HepG2 (cell line): ENCODE measurements around the gene RHOBTB3.

Experiments used
- CTCF ChIP-seq: sonication (generic); formaldehyde crosslinking; IDR thresholded peaks from 2 replicates; pipeline ENCODE4 v1.5.0; 2020; ENCODE audit warnings: mild to moderate bottlenecking, missing genetic modification reagents, moderate library complexity
- SRF ChIP-seq: IDR thresholded peaks from 2 replicates; pipeline ENCODE4 v1.6.1; 2011; ENCODE audit warnings: mild to moderate bottlenecking, low read depth, low read length, moderate library complexity
- ZBTB34 ChIP-seq: sonication (generic); formaldehyde crosslinking; IDR thresholded peaks from 2 replicates; pipeline ENCODE4 v1.8.0; 2022; ENCODE audit warnings: mild to moderate bottlenecking, missing genetic modification reagents
- ZNF737 ChIP-seq: sonication (generic); formaldehyde crosslinking; IDR thresholded peaks from 2 replicates; pipeline ENCODE4 v1.5.0; 2020; ENCODE audit warnings: missing genetic modification reagents, mild to moderate bottlenecking, borderline replicate concordance
- ZNF768 ChIP-seq: sonication (generic); formaldehyde crosslinking; IDR thresholded peaks from 2 replicates; pipeline ENCODE4 v1.4.0; 2020; ENCODE audit warnings: missing genetic modification reagents

GRCh38 chr5:95697781-95698681 is 33.1 kb upstream of the RHOBTB3 start:
- TF ChIP-seq SRF = no peak
- TF ChIP-seq ZNF768 = no peak
- no peak for TF ChIP-seq ZBTB34 (CRISPR knock-in tag)
- no peak for TF ChIP-seq ZNF737 (CRISPR knock-in tag)
- TF ChIP-seq CTCF = no peak
